GM19395 (cell line): Measurements from ENCODE around the gene EIF5A2.
"Not testable (repeated sequence)": the region's sequence is repeated elsewhere in the genome, so short reads cannot be mapped to it uniquely, and the experiment has no call there.

ENCODE experiments used
- ATAC-seq: cut with Tn5 transposase; IDR thresholded peaks from one replicate; pipeline ENCODE4 v1.9.1; 2021; ENCODE audit warnings: mild to moderate bottlenecking, moderate library complexity; ENCODE audit not compliant: unreplicated experiment

EIF5A2 gene

GRCh38 chr3:170897199-170897598 lies 11.2 kb downstream of the EIF5A2 start:
- not testable (repeated sequence) for ATAC-seq

- ATAC-seq, result no peak
Observed at GRCh38 chr3:170896781-170897180, 11.7 kb downstream of the EIF5A2 start.

- not testable (repeated sequence) for ATAC-seq
Observed at GRCh38 chr3:170896333-170896732, 12.1 kb downstream of the EIF5A2 start.

- ATAC-seq, result no peak
Observed at GRCh38 chr3:170893895-170894294, 14.5 kb downstream of the EIF5A2 start.

- ATAC-seq, result no peak
Observed at GRCh38 chr3:170889630-170890029, 18.8 kb downstream of the EIF5A2 start.

GRCh38 chr3:170889132-170889531 lies 19.3 kb downstream of the EIF5A2 start:
- ATAC-seq, result no peak

- not testable (repeated sequence) for ATAC-seq
Observed at GRCh38 chr3:170884109-170884930, 24.1 kb downstream of the EIF5A2 start.

- not testable (repeated sequence) for ATAC-seq
Observed at GRCh38 chr3:170878688-170879087, 29.7 kb downstream of the EIF5A2 start.

- not testable (repeated sequence) for ATAC-seq
Observed at GRCh38 chr3:170877311-170877710, 31.1 kb downstream of the EIF5A2 start.

- no peak for ATAC-seq
Observed at GRCh38 chr3:170876537-170876936, 31.9 kb downstream of the EIF5A2 start.

- ATAC-seq, result peak; percentile 96
Observed at GRCh38 chr3:170869645-170870593, 38.5 kb downstream of the EIF5A2 start, which contains the start of gene RPL22L1. Gene RPL22L1, minus strand, starts transcription at chr3:170870195. Its CDS starts 28 bp downstream, at chr3:170870167.

GRCh38 chr3:170869239-170869590 lies 39.2 kb downstream of the EIF5A2 start:
- no peak for ATAC-seq

- no peak for ATAC-seq
Observed at GRCh38 chr3:170868577-170869238, 39.7 kb downstream of the EIF5A2 start.

GRCh38 chr3:170867143-170867937 lies 41.1 kb downstream of the EIF5A2 start:
- ATAC-seq, result no peak

- ATAC-seq, result no peak
Observed at GRCh38 chr3:170866499-170866898, 41.9 kb downstream of the EIF5A2 start.

- no peak for ATAC-seq
Observed at GRCh38 chr3:170865209-170866094, 43.0 kb downstream of the EIF5A2 start.

- ATAC-seq, result no peak
Observed at GRCh38 chr3:170864525-170865208, 43.8 kb downstream of the EIF5A2 start.

- no peak for ATAC-seq
Observed at GRCh38 chr3:170863816-170864215, 44.6 kb downstream of the EIF5A2 start.
